GM13977 (cell line): ENCODE data around the gene MORN2.

Source experiments
- DNase-seq: peaks from one replicate; pipeline ENCODE4 v3.0.0; 2012; ENCODE audit warnings: low spot score
- CTCF ChIP-seq: IDR thresholded peaks from 2 replicates; pipeline ENCODE4 v1.5.1; 2012; ENCODE audit warnings: mild to moderate bottlenecking, control low read depth; ENCODE audit not compliant: insufficient read depth; ENCODE audit errors: extremely low read depth, missing control alignments
- in situ Hi-C: fragments of 300-500 bp; cut with MboI; formaldehyde crosslinking; loops from one replicate; pipeline ENCODE4 v1.12.0; 2022; ENCODE audit warnings: low sequenced_read_pairs, low pct_unique_long_range_greater_than_20kb, mixed read lengths, inconsistent platforms; ENCODE audit not compliant: unreplicated experiment

Gene MORN2

GRCh38 chr2:38866773-38867443, 8.9 kb upstream of the MORN2 start:
- DNase-seq: no peak
- in situ Hi-C loops: no loop called here
- TF ChIP-seq CTCF: no peak

GRCh38 chr2:38871432-38871831, 4.3 kb upstream of the MORN2 start:
- in situ Hi-C loops: no loop called here
- TF ChIP-seq CTCF: no peak

GRCh38 chr2:38873763-38874162, 2.0 kb upstream of the MORN2 start:
- DNase-seq: no peak
- in situ Hi-C loops: no loop called here
- no peak for TF ChIP-seq CTCF

More at GRCh38 chr2:38871432-38871831, 4.3 kb upstream of the MORN2 start:
- DNase-seq: no peak

- no peak for TF ChIP-seq CTCF
- in situ Hi-C loops: no loop called here
- DNase-seq: no peak
Observed at GRCh38 chr2:38875227-38875575, 575 bp upstream of the MORN2 start.

- DNase-seq: no peak
- no peak for TF ChIP-seq CTCF
- in situ Hi-C loops: no loop called here
Observed at GRCh38 chr2:38876407-38876806, 631 bp downstream of the MORN2 start.

- no peak for DNase-seq
- no peak for TF ChIP-seq CTCF
- in situ Hi-C loops: no loop called here
Observed at GRCh38 chr2:38886063-38886462, 10.3 kb downstream of the MORN2 start.
